Uterus (tissue), 2 donors: ENCODE data around the gene TRAF6.

ENCODE experiments used
- POLR2A ChIP-seq, 2 donors: fragments of 450-650 bp; IDR thresholded peaks; one replicate each; pipeline ENCODE4 v1.6.1; 2016; ENCODE audit warnings: antibody characterized with exemption in 2 of 2, mild to moderate bottlenecking in 1 of 2, moderate library complexity in 1 of 2
- TF ChIP-seq, protein P1 (sequence below), 4 experiments: fragments of 200-600 bp in 2 of 4; fragments of 450-650 bp in 2 of 4; sonication (generic) in 2 of 4; IDR thresholded peaks; one replicate each; pipeline ENCODE4 v1.5.1; 2016 to 2019; ENCODE audit warnings: antibody characterized with exemption in 4 of 4, mild to moderate bottlenecking in 2 of 4, moderate library complexity in 1 of 4

DNA sequence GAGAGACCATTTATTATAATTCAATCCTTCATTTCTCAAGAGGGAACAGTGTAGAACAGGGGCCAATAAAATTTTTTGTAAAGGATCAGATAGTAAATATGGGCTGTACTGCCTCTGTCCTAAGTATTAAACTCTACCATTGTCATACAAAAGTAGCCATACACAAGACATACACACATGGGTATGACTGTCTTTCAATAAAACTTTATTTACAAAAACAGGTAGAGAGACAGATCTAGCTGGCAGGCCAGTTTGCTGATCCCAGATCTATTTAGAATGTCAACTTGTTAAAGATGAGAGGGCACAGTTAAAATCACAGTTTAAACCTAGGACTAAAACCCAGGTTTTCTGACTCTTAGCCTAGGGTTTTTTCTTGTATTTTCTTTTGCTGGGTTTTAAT is 16.7 kb downstream of the TRAF6 start:
- no peak for TF ChIP-seq POLR2A (IDR thresholded peaks at IDR 0.05)
- TF ChIP-seq, protein P1, sequence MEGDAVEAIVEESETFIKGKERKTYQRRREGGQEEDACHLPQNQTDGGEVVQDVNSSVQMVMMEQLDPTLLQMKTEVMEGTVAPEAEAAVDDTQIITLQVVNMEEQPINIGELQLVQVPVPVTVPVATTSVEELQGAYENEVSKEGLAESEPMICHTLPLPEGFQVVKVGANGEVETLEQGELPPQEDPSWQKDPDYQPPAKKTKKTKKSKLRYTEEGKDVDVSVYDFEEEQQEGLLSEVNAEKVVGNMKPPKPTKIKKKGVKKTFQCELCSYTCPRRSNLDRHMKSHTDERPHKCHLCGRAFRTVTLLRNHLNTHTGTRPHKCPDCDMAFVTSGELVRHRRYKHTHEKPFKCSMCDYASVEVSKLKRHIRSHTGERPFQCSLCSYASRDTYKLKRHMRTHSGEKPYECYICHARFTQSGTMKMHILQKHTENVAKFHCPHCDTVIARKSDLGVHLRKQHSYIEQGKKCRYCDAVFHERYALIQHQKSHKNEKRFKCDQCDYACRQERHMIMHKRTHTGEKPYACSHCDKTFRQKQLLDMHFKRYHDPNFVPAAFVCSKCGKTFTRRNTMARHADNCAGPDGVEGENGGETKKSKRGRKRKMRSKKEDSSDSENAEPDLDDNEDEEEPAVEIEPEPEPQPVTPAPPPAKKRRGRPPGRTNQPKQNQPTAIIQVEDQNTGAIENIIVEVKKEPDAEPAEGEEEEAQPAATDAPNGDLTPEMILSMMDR (IDR thresholded peaks at IDR 0.05), result no peak
